Upper lobe of left lung (tissue), 4 donors: Measurements from ENCODE around the gene CYB561D1.

Experiments
- EP300 ChIP-seq, 4 donors: sonication (generic); formaldehyde crosslinking; IDR thresholded peaks; one replicate each; pipeline ENCODE4 v1.5.1; 2017; ENCODE audit warnings: antibody characterized with exemption in 4 of 4, control low read depth in 2 of 4
- POLR2A ChIP-seq, 4 donors: fragments of 450-650 bp; IDR thresholded peaks; one replicate each; pipeline ENCODE4 v1.5.1; 2016 to 2017; ENCODE audit warnings: antibody characterized with exemption in 4 of 4, mild to moderate bottlenecking in 2 of 4
- TF ChIP-seq, protein P1 (sequence below), 6 experiments: fragments of 450-650 bp in 4 of 6; fragments of 200-600 bp in 2 of 6; sonication (generic) in 2 of 6; IDR thresholded peaks; one replicate each; pipeline ENCODE4 v1.5.1; 2016 to 2019; ENCODE audit warnings: antibody characterized with exemption in 6 of 6

DNA sequence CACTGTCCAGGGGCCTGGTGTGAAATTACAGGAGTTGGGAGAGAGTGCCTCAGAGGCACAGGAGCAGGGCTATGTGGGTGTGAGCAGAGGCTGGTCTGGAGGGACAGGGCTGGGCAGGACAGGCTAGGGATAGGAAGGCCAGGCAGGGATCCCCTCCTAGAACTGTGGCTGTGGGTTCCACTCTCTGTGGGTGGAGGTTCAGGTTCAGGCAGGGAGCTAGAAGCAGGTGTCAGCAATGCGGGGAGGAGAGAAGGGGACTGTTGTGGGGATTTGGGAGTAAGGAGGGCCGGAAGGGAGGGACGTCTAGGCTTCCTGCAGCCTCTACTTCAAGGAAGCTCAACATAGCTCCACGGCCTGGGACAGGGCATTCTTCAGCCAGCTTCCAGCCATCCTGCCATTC is 37.5 kb downstream of the CYB561D1 start:
- TF ChIP-seq, protein P1, sequence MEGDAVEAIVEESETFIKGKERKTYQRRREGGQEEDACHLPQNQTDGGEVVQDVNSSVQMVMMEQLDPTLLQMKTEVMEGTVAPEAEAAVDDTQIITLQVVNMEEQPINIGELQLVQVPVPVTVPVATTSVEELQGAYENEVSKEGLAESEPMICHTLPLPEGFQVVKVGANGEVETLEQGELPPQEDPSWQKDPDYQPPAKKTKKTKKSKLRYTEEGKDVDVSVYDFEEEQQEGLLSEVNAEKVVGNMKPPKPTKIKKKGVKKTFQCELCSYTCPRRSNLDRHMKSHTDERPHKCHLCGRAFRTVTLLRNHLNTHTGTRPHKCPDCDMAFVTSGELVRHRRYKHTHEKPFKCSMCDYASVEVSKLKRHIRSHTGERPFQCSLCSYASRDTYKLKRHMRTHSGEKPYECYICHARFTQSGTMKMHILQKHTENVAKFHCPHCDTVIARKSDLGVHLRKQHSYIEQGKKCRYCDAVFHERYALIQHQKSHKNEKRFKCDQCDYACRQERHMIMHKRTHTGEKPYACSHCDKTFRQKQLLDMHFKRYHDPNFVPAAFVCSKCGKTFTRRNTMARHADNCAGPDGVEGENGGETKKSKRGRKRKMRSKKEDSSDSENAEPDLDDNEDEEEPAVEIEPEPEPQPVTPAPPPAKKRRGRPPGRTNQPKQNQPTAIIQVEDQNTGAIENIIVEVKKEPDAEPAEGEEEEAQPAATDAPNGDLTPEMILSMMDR (IDR thresholded peaks at IDR 0.05) = no peak
- TF ChIP-seq EP300 (IDR thresholded peaks at IDR 0.05) (no peak), POLR2A (IDR thresholded peaks at IDR 0.05) (no peak)
